Right lobe of liver (tissue), 4 donors: ENCODE measurements around the gene SLC35D2.

Experiments
- CTCF ChIP-seq, 4 donors: fragments of 200-600 bp in 3 of 4; fragments of 450-650 bp in 1 of 4; IDR thresholded peaks; one replicate each; pipeline versions ENCODE4 v1.5.1 to v1.8.0; 2016 to 2022; ENCODE audit warnings: antibody characterized with exemption in 4 of 4, mild to moderate bottlenecking in 2 of 4
- POLR2A ChIP-seq: fragments of 450-650 bp; IDR thresholded peaks from one replicate; pipeline ENCODE4 v1.6.1; 2017; ENCODE audit warnings: antibody characterized with exemption, mild to moderate bottlenecking
- donor health status: DM: no; HTN: no; CAD: no.
- donor health status: DM: no; HTN: no; CAD: no.
- donor health status: DM: no; HTN: yes; CAD: no.

GRCh38 chr9:96381696-96382095 lies 1.8 kb downstream of the SLC35D2 start:
- no peak for TF ChIP-seq POLR2A
- no peak for TF ChIP-seq CTCF (IDR thresholded peaks at IDR 0.05)
